HG03520 (cell line): Measurements from ENCODE around the gene TARS3.
A peak's percentile ranks its signal among the peaks of the same experiment; 100 is the strongest.

Source experiments
- ATAC-seq: cut with Tn5 transposase; IDR thresholded peaks from one replicate; pipeline ENCODE4 v1.9.1; 2021; ENCODE audit warnings: mild to moderate bottlenecking, moderate library complexity; ENCODE audit not compliant: unreplicated experiment

Gene TARS3

DNA sequence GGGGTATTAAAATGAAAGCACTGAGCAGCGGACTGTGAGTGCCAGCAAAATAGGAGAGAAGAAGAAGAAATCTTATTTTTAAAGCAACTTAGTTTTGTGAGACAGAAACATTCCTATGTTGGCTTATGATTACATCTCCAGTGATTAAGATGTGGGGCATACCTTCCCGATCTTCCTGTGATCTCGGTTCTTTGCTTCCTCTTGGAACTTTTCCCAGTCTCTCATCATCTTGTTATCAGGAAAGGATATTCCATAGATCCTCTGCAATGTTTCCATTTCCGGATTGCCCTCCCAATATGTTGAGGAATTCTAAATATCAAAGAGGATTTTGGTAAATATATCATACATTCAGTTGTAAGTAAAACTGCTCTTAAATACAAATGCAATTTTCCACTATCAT is 22.2 kb downstream of the TARS3 start:
- no peak for ATAC-seq

DNA sequence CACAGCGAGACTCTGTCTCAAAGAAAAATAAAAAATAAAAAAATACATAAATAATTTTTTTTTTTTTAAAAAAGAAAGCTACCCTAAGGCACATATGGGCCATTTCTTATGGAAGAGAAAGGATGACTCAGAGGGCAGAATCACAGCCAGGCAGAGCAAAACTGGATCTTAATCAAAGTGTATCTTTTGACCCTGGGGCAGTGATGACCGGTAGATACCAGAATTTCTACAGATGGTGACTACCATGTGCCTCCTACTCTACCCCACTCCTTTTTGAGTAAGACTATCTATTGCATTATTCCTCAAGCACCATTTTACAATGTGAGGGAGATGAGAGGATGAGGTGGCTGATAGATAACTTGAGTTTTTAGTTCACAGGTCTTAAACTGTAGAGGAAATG is 26.0 kb downstream of the TARS3 start:
- ATAC-seq, result no peak

DNA sequence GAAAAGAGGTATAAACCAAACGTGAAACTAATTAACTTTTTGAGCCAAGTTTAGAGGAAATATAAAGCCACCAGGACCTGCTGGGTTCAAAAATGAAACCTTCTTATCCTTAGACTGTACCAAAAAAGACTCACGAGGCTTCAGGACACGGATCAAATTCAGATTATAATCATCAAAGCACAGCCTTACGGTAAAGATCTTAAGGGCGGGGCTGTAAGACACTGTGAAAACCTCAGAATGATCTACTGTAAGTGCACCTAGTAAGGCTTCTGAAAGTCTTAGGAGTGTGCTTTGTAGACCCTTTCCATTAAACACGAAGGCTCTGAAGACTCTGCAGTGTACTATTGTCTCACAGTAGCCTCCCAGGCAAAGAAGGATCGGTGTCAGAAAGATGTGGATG is 26.8 kb downstream of the TARS3 start:
- ATAC-seq, result no peak

DNA sequence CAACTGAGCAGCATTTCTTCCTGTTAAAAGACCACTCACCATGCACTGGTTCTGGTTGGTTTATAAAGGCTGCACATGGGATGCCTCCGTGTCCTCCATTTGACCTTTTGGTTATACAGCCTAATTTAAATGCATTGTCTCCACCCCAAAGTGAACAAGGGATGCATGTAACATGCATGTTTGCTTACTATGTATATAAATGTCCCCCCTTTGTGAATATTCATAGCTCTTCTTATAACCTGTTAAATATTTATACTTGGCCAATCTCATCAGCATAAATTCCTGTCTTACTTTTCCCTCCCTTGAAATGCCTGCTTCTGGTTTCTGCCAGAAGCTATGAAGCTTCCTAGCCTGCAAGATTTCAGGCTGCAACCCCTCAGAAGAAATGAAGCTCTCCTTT is 27.4 kb downstream of the TARS3 start:
- ATAC-seq, result no peak

DNA sequence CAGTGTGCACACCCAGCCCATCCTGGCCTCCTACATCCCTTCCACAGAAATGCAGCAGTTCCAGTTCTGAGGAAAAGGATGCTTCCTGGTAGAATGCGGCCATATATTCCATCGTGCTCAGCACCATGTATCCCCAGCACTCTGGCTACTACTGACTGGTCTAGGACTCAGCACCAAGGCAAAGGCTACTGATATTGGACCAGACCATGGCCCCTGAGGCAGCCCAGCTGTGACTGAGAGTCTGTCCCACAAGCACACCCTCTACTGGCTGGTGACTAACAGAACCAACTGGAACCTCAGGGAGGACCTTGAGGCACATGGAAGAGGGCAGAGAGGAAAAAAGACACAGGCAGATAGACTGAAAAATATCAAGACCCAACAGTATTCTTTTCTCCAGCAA is 30.0 kb downstream of the TARS3 start:
- no peak for ATAC-seq

DNA sequence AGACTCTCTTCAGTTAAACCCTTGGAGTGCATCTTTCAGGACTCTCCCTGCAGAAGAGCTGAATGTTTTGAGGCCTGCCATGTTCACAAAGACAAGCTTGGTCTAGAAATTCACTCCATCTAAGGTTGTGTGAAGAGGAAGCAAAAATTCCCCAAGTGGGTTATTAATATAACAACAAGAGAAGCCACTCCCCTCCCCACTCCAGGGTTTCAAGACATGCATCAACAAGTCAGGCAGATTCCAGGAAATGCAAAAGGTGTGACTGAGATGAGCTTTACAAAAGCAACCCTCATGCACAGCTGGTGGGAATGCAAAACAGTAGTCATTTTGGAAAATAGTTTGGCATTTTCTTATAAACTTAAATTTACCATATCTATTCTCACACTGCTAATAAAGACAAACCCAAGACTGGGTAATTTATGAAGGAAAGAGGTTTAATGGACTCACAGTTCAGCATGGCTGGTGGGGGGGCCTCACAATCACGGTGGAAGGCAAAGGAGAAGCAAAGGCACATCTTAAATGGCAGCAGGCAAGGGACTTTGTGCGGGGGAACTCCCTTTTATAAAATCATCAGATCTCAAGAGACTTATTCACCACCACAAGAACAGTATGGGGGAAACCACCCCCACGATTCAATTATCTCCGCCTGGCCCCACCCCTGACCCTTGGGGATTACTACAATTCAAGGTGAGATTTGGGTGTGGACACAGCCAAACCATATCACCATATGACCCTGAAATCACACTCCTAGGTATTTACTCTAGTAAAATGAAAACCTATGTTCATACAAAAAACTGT is 31.3 kb downstream of the TARS3 start:
- ATAC-seq, result no peak

DNA sequence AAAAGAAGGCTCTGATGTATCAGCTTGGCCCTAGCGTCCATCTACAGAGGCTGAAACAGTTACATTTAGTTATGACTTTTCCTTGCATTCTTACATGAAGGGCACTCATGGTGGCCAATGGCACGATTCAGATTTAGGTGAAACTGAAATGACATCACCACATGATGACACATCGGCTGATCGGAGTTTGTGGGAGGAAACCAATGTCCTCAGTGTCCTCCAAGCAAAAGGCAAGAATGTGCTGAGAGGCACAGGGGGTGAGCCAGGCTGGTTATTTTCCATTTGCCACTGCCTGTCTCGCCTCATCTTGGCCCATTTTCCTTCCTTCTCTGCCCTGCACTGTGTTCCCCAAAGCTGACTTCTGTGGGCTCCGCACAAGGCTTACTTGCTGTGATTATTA is 34.4 kb downstream of the TARS3 start:
- no peak for ATAC-seq

DNA sequence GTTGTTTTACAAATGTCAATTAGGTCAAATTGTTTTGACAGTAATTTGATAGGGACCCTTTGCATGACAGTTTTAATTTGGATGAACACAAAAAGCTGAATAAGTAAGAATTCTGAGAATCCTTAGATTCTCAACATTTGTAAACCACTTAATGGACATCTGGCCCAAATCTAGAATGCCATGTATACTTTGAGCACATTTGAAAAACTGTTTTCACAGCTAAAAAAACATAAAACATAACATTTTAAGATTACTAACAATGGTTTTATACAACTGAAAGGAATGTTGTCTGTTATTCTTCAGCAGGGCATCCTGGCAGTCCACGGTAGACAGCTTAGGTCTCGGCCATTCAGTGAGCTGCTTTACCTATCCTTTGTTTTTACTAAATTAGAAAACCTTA is 37.6 kb downstream of the TARS3 start:
- ATAC-seq, result no peak

DNA sequence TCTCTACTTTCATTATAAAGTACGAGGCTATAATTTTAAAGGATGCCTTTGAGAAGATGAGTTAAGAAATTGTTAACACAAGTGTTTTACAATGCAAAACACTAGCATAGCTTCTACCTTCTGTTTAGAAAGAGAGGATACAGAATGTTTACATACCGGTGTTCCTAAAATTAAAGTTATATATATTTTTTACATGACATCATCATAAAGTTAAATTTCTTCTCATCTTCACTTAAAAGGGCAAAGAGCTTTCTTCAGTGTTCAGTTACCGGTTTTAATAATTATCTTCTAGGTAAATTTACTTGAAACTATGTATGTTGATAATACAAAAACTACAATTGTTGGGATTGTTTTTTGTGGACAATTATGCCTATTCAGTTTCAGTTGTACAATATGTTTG is 39.4 kb downstream of the TARS3 start:
- no peak for ATAC-seq

DNA sequence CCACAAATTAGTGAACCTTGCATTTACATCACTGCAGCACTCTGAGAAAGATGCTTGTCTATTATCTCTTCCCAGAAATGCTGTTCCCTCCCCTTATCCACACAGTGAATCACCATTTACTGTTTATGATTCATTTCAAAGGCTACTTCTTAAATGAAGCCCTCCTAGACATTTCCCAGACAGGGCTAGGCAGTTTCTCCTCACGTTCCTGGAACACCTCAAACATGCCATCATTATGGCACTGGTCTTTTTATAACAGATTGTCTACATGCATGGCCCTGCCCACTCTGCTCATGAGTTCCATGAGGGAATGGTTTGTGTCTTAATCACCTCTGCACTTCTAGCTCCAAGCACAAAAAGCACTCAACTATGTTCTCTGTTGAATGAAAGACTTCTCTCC is 39.9 kb downstream of the TARS3 start:
- ATAC-seq, result no peak

DNA sequence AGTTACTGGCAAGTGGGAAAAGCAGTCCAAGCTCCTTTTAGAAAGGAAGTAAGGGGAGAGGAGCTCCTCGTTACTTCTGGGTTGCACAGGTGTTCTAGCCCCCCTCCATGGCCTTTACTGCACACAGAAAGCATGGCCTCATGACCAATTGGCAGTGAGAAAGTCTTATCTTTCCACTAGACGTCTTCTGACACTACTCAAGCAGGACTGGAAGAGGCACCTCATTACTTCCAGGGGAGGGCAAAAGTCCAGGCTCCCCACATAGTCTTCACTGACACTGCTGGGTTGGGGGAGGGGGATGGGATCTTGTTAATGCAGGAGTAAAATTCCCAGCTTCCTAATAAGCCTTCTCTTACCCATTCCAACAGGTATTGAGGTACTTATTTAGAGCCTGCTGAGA is 44.5 kb downstream of the TARS3 start:
- no peak for ATAC-seq

DNA sequence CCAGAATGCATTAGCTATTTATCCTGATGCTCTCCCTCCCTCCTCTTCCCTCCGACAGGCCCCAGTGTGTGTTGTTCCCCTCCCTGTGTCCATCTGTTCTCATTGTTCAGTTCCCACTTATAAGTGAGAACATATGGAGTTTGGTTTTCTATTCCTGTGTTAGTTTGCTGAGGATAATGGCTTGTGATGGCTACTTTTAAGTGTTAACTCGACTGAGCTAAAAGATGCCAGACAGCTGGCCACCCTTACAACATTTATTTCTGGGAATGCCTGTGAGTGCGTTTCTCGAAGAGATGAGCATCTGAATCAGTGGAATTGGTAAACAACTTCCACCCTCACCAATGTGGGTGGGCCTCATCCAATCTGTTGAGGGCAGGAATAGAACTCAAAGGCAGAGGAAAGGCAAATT is 47.3 kb downstream of the TARS3 start:
- ATAC-seq, result no peak

DNA sequence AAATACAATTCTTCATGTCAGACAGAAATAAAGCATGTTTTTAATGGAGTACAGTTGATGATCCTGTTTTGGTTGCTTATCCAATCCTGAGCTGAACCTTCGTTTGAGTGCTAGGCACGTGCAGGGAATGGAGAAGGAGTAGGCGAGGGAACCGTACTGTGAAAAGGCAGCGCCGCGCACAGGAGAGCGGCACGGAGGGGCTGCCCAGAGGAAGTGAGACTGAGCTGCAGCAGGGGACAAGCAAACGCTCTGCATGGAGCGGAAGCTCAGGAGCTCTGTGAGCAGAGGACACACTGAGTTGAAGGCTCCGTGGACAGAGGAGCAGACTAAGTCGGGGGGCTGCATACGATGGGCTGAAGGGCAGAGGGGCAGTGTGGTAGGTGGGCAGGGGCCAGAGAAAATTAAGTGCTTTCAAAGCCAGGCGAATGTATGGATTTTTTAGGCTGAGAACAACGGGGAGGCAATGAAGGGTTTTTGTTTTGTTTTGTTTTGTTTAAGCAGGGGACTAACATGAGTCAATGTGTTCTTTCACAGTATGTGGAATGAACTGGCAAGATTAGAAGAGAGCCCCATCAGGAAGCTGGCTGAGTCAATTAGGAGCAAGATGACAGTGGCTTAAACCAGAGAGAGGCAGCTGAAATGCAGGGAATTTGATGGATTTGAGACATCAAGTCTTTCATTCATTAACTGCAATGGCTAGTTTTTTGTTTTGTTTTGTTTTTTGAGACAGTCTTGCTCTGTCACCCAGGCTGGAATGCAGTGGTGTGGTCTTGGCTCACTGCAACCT is 48.3 kb downstream of the TARS3 start:
- peak; percentile 84 for ATAC-seq

DNA sequence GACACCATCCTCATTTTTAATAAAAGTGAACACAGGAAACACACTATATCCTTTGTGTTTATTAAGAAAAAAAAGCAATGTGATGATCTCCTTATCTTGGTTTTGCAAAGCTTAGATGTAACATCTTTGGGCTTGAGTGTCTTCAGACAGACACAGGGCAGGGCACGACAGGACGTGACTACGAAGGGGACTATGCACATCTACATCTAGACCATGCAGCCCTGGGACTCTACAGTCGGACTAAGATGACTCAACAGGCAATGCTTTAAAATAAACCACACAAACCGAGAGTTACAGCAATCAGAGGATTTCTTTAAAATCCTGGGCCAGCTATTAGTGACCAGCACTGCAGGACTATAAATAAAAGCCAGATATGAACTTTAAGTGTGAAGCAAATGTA is 49.3 kb downstream of the TARS3 start:
- no peak for ATAC-seq

DNA sequence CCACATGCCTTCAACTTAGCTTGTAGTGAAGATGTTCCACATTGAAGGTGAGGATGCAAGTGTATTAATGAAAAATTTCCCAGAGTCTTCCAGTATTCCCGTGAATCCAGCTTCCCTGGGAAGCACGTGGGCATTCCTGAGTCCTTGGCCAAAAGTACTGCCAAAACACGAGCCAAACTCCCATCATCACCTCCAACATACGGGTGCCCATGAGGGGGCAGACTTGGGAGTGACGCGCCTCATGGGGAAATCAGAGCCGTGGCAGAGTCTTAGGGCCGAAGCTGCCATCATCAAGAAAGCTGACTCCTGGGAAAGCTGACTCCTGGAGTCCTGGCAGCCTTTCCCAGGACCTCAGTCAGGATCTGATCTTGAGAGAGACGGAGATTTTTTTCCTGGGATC is 52.0 kb downstream of the TARS3 start:
- ATAC-seq, result no peak

DNA sequence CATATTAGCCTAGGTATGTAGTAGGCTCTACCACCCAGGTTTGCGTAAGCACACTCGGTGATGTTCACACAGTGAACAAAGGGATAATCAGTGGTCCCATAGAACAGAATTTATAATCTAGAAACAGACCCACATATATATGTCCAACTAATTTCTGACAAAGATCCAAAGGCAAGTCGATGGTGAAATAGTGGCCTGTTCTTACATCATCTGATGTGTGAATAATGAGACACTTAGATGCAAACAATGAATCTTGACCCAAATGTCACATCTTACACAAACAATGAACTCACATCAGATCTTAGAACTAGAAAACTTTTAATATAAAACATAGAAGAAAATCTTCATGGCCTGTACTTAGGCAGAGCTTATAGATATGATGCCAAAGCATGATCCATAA is 54.5 kb downstream of the TARS3 start:
- ATAC-seq, result no peak

DNA sequence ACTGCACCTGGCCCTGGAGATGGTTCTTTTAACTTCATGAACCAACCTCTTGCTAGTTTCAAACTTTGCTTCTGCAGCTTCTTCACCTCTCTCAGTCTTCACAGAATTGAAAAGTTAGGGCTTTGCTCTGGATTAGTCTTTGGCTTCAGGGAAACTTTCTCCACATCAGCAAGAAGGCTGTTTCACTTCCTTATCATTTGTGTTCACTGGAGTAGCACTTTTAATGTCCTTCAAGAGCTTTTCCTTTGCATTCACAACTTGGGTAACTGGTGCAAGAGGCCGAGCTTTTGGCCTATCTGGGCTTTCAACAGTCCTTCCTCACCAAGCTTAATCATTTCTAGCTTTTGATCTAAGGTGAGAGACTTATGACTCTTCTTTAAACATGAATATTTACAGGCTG is 56.4 kb downstream of the TARS3 start:
- no peak for ATAC-seq

DNA sequence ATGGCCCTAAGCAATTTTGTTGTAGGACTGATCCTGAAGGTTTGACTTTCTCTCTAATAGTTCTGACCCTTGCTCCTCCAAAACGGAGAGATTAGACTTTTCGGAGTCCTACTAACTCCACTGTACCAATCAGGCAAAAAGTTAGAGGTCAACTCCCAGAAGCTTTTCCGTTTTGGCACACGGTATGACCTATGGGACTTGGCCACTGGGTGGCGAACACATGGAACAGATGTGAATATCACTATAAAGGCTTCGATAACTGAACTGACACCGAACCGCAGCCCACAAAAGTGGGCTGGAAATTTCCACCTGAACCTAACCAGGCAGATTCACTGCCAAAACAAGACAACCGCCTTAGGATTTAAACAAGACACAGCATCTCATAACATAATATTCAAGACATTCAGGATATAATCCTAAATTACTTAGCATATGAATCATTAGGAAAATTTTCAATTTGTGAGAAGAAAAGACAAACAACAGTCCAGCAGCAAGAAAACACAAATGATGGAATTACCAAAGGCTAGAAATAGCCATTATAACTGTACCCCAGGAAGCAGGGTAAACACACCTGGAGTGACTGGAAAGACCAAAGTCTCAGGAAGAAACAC is 59.9 kb downstream of the TARS3 start:
- ATAC-seq, result no peak

DNA sequence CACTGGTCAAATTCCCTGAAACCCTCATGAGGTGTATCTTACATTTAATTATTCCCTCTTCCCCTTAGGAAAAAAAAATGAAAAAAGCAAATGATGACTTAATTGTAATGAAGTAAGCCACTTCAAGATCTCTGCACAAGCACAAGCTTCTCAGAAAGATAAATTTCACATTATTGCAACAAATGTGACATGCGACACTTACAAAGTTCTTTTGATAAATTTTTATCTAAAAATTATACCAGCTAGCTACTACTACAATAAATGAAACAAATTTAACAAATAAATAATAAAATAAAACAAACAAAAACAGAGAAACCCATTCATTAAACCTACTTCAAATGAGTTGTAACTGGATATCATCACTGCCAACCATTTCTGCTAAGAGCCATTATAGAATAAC is 62.1 kb downstream of the TARS3 start:
- no peak for ATAC-seq

DNA sequence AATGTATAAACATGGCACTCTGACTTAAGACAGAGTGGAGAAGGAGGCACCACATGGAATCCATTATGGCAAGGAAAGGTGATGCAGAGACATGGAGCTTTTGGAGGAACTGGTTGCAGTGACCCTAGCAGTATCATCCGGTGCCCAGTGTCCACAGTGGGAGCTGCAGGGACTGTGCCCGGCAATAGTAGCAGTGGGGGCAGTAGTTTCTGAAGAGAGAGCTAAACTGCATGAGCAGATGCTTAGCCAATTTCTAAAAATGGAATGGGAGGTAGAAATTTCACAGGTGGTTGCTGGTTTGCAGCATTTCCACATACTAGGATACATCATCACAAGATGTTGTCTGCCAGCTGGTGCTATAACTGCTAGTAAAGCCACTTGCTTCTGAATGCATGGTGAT is 64.3 kb downstream of the TARS3 start:
- no peak for ATAC-seq

DNA sequence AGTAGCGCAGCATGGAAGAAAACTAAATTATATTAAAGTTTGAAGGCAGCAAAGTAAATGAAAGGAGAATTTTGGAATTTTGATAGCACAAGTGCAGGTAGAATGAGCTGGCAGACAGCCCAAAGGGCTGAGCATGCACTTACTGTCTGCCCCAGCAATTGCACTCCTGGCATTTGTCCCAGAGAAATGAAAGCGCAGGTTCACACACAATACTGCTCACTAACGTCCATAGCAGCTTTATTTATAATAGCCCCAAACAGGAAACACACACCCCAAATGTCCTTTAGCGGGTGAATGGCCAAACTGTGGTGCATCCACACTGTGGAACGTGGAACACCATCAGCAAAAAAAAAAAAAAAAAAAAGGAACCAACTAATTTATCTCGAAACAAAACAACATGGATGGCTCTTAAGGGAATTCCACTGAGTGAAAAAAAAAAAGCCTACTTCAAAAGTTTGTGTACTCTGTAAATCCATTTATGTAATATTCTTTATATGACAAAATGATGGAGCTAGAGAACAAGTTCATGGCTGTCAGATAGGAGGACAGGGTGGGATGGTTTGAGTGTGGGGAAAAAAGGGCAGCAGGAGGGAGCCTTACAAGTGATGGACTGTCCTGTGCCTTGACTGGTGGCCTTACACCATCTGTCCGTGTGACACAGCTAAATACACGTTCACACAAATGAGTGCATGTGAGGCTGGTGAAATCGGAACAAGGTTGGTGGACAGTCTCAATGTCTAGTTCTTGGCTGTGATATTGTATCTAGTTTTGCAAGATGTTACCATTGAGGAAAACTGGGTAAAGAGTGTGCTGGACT is 66.1 kb downstream of the TARS3 start:
- no peak for ATAC-seq
